Measurements from ENCODE around the gene SNX22.
"Not testable (repeated sequence)": the region's sequence is repeated elsewhere in the genome, so short reads cannot be mapped to it uniquely, and the experiment has no call there.

GRCh38 chr15:64110108-64110701 is 41.3 kb upstream of the SNX22 start:
- TF ChIP-seq POLR2AphosphoS5 (IDR thresholded peaks at IDR 0.05; ENCODE audit: borderline replicate concordance, low read depth, low read length); EZH2 (IDR thresholded peaks at IDR 0.05): not testable (repeated sequence)

All from SK-N-MC (cell line).